Measurements from ENCODE around the gene CARD19.

Gene CARD19

GRCh38 chr9:93086447-93087224 lies 9.4 kb upstream of the CARD19 start:
- in situ Hi-C loops (cut with MboI; ENCODE audit: low sequenced_read_pairs), result no loop called here

- in situ Hi-C loops (cut with MboI; ENCODE audit: low sequenced_read_pairs), result no loop called here
These were observed 7.9 kb upstream of the CARD19 start for GRCh38 chr9:93087971-93088655.

DNA sequence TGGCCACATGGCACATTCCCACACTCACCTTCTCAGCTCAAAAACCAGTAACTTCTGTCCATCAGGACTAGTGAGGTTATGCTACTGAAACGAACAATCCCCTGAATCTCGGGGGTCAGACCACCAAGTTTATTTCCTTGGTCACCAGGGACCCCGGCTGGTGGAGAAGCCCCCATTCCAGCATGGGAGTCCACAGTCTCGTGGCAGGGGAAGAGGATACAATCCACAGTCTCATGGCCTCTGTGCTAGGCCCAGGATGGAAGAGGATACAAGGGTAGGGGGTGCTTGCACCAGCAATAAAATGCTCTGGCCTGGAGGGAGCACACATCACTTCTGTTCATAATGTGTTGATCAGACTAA lies 7.4 kb upstream of the CARD19 start:
- in situ Hi-C loops (cut with MboI; ENCODE audit: low sequenced_read_pairs), result no loop called here

GRCh38 chr9:93089024-93089423 lies 7.0 kb upstream of the CARD19 start:
- in situ Hi-C loops (cut with MboI; ENCODE audit: low sequenced_read_pairs), result no loop called here

DNA sequence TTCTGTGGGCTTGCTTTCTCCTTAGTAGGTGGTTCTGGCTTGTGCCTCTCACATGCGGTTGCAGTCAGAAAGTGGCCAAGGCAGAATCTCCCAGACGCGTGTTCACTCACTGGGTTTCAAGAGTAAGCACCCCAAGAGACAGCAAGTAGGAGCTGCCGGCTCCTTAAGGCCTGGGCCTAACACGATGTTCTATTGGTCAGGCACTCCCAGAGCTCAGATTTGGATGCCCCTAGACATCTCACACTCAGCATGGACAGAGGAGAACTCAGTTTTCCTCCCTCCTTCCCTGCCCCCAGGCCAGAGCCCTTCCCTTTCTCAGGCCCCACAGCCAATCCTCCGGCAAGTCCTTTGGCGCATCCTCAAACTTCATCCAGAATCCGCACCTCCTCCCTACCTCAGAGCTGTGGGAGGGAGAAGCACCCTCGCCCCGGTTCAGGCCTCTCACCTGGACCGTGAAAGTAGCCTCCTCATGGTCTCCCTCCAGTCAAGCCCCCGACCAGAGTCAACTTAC lies 6.5 kb upstream of the CARD19 start:
- in situ Hi-C loops (cut with MboI; ENCODE audit: low sequenced_read_pairs), result no loop called here

DNA sequence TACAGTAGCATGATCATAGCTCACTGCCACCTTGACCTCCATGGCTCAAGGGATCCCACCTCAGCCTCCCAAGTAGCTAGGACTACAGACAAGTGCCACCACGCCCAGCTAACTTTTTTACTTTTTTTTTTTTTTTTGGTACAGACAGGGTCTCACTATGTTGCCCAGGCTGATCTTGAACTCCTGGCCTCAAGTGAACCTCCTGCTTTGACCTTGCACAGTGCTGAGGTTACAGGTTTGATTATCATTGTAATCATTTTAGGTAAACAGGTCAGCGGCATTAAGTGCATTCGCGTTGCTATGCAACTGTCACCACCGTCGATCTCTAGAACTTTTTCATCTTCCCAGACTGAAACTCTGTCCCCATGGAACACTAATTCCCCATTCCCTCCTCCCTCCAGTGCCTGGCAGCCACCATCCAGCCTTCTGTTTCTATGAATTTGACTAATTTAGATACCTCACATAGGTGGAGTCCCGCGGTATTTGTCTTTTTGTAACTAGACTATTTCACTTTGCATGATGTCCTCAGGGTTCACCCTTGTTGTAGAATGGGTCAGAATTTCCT lies 5.8 kb upstream of the CARD19 start:
- in situ Hi-C loops (cut with MboI; ENCODE audit: low sequenced_read_pairs), result no loop called here

- in situ Hi-C loops (cut with MboI; ENCODE audit: low sequenced_read_pairs), result no loop called here
These were observed 5.0 kb upstream of the CARD19 start for GRCh38 chr9:93091056-93091452.

GRCh38 chr9:93091453-93092081 lies 4.5 kb upstream of the CARD19 start:
- in situ Hi-C loops (cut with MboI; ENCODE audit: low sequenced_read_pairs), result no loop called here

GRCh38 chr9:93092251-93092991 lies 3.6 kb upstream of the CARD19 start:
- in situ Hi-C loops (cut with MboI; ENCODE audit: low sequenced_read_pairs), result no loop called here

GRCh38 chr9:93093127-93093876 lies 2.7 kb upstream of the CARD19 start:
- in situ Hi-C loops (cut with MboI; ENCODE audit: low sequenced_read_pairs), result no loop called here

DNA sequence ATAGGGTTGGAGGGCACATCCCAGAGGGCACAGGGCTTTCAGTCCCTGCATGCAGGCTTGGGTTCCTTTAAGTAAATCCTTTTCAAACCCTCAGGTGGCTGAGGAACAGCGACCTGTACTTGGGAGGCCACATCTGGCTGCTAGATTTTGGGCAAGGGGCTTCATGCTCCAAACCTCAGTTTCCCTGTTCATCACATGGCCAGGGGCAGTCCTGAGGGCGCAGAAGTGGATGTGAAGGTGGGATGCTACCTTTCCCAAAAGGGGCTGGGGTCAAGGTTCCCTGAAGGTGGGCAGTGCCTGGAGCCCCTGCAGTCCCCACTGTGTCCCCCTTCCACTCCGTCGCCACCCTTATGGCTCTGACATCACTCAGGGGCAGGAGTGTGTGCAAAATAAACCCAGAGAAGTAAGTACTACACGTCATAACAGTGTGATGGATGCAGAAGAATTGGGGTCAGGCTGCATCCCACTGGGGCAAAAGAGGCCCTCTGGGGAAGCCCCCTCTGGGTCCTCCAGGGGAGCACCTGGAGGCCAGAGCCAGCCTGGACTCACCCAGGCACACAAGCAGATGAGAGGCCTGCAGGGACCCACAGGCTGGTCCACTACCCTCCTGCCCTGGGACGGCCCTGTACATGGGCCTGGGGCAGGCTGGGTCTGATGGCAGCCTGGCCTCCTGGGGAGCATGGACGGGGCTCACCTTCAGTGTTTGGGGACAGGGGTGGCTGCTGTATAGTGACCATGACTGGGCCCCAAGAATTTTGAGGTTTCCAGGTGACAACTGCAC lies 1.9 kb upstream of the CARD19 start:
- in situ Hi-C loops (cut with MboI; ENCODE audit: low sequenced_read_pairs), result no loop called here

DNA sequence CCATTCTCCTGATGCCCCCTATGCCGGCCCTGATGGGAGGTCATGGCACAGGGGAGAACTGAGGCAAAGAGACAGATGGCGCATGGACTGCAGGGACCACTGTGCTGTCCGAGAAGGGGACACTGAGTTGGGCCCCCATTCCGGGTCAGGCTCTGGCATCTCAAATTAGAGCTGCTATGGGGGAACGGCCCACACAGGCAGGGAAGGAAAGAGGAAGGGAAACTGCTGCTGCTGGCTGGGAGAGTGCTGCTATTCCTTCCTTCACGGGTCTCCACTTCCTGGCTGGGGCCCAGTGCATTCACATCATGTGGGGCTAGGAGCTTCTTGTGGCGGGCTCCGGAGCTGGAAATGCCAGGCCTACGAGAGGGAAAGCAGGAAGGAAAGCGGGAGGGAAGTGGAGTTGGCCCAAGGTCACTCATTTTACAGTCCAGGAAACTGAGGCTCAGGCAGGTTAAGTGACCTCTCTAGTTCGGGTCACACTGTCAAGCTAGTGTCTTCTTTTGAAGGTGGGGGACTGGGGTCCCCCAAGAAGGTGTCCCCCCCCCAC lies 1.3 kb upstream of the CARD19 start:
- in situ Hi-C loops (cut with MboI; ENCODE audit: low sequenced_read_pairs), result no loop called here

DNA sequence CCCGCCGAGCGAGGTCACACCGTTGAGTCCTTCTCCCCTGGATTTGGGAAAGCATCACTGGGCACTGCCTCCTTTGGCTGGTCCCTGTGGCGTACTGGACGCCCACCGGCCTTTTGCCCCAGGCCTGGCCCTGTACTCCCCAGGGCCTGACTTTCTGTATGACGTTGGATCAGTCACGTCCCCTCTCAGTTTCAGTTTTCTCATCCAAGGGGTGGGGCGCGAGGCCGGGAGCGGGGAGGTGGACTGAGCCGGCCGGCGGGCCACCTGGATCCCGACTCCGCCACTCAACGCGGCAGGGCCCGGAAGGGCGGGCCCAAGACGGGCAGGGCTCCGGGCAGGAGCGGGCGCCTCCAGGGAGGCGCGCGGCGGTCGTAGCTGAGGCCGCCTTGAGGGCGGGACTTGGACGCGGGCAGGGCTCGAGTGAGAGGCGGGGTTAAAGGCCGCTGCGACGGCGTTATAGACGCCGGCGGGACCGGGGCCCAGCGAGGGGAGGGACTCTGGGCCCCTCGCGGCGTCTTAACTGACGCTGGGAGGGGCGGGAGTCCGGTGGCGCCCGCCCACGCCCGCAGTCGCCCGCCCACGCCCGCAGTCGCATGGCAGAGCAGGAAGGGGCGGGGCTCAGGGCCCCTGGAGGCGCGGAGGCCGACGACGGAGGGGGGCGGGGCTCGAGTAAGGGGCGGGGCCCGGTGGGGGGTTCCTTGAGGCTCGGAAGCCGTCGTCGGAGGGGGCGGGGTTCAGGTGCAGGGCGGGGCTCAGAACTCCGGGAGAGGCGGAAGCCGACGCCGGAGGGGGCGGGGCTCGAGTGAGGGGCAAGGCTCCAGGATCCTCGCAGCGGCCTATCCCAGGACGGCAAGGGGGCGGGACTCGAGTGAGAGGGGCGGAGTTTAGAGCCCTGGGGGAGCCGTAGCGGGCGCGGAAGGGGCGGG lies 549 bp upstream of the CARD19 start:
- in situ Hi-C loops (cut with MboI; ENCODE audit: low sequenced_read_pairs), result no loop called here

DNA sequence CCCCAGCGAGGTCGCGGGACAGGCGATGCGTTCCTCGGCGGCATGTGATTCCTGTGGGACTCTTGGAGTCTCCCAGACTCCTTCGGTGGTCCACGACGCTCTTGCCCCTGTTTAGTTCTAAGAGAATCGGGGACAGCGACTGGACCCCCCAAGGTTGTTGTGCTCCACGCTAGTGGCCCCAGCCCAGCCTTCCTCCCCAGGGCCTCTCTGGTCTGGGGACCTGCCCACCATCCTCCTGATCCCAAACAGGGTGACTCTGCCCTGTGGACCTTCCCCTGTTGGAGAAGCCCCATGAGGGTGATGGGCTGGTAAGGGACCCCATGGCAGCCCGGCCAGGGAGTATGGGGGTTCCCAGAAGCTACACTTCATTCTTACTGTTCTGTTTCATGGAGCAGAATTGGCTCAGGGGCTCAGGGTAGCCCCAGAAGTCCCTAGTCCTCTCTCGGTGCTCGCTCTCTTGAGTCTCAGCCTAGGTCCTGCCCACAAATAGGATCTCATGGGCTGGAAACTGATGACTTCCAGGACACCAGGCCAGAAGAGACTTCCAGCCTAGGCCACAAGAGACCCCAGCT lies 880 bp downstream of the CARD19 start:
- in situ Hi-C loops (cut with MboI; ENCODE audit: low sequenced_read_pairs), result no loop called here

DNA sequence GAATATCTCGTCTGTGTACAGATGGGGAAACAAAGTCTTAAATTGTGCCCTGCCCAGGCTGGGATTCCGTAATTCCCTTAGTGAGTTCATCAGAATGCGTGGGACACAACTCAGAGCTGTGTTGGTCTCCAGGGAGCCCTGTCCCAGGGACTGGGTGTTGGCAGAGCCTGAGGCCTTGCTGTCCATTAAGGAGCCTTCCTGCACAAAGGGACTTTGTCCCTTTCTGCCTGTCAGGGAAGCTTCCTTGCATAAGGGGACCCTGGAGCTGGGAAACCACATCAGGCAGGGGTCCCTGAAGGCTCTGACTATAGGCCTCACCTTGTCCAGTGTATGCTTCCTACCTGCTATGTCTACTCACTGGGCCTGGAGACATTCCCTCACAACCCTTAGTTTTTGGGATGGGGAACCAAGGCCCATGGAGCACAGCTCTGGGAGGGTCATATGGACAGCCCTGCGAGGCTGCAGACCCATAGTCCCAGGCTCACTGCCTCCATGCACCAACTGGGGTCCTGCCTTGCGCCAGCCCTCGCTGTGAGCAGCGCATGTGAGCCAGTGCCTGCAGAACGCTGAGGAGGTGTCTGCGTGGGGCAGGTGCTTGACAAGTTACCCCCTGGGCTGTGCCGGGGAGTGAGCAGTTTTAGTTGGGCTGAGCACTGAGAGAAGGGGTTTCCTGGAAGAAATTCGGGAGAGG lies 1.6 kb downstream of the CARD19 start:
- in situ Hi-C loops (cut with MboI; ENCODE audit: low sequenced_read_pairs), result no loop called here

GRCh38 chr9:93098236-93098946 lies 2.4 kb downstream of the CARD19 start:
- in situ Hi-C loops (cut with MboI; ENCODE audit: low sequenced_read_pairs), result no loop called here

Measured in HL-60/S4 treated with retinoic acid at 250 ng/mL for 4 days and 3 days (cell line).